IMR-90 (cell line): ENCODE results near the gene COL5A1. TPM values are rescaled to one million over a fixed set of nuclear protein-coding genes. Genes with fewer than 3 reads are reported as not detected.

Experiments used
- ATAC-seq: fragments of 200-7000 bp; cut with Tn5 transposase; 2 replicates; pipeline ENCODE4 v1.9.1; 2020; ENCODE audit warnings: low read depth, mild to moderate bottlenecking, moderate library complexity
- BruUV-seq: library from RNA; stranded (reverse); fragments of 400-500 nt; replicated peaks from 2 replicates; lab custom pipeline; 2021; lab: Mats Ljungman, UMichigan
- CTCF ChIA-PET: fragments of 300-600 bp; formaldehyde crosslinking; extraction: SDS; loops from one replicate; lab custom pipeline; 2021; ENCODE audit warnings: antibody characterized with exemption; lab: Yijun Ruan, JAX
- POLR2A ChIA-PET: fragments of 300-600 bp; sonication (Branson Sonifier 250); formaldehyde crosslinking; loops from one replicate; lab custom pipeline; 2022; ENCODE audit warnings: antibody characterized with exemption; ENCODE audit not compliant: unreplicated experiment; lab: Charles Lee
- DNase-seq: peaks from one replicate; pipeline ENCODE4 v3.0.0; 2013
- H2AFZ ChIP-seq: replicated peaks from 2 replicates; pipeline ENCODE3; 2013; ENCODE audit warnings: low read length, mild to moderate bottlenecking; ENCODE audit not compliant: poor library complexity
- H2AK5ac ChIP-seq: 2 replicates; pipeline ENCODE4 v1.6.1; 2013; ENCODE audit warnings: low read depth, low read length, inconsistent platforms
- H2AK9ac ChIP-seq: replicated peaks from 2 replicates; pipeline ENCODE3; 2013; ENCODE audit warnings: mild to moderate bottlenecking, low read depth, low read length, moderate library complexity; ENCODE audit not compliant: poor library complexity
- H2BK120ac ChIP-seq: 2 replicates; pipeline ENCODE4 v1.6.1; 2013; ENCODE audit warnings: low read depth, low read length, inconsistent platforms
- H2BK15ac ChIP-seq: 3 replicates; pipeline ENCODE4 v1.6.1; 2013; ENCODE audit warnings: low read depth, low read length, inconsistent platforms
- H2BK20ac ChIP-seq: 2 replicates; pipeline ENCODE4 v1.6.1; 2013; ENCODE audit warnings: low read depth, mild to moderate bottlenecking, inconsistent platforms, low read length, moderate library complexity
- H2BK5ac ChIP-seq: 2 replicates; pipeline ENCODE4 v1.6.1; 2013; ENCODE audit warnings: mild to moderate bottlenecking, low read depth, low read length, inconsistent platforms; ENCODE audit not compliant: poor library complexity, severe bottlenecking
- H3K14ac ChIP-seq: replicated peaks from 2 replicates; pipeline ENCODE4 v1.6.1; 2013; ENCODE audit warnings: low read depth, low read length, inconsistent platforms
- H3K18ac ChIP-seq: 2 replicates; pipeline ENCODE4 v1.6.1; 2013; ENCODE audit warnings: low read depth, low read length, control low read depth
- H3K23ac ChIP-seq: 2 replicates; pipeline ENCODE4 v1.6.1; 2013; ENCODE audit warnings: low read depth, low read length, inconsistent platforms
- H3K27ac ChIP-seq: 2 replicates; pipeline ENCODE4 v1.5.1; 2013; ENCODE audit warnings: mild to moderate bottlenecking, control low read depth, low read length; ENCODE audit not compliant: insufficient read depth
- H3K27me3 ChIP-seq: 2 replicates; pipeline ENCODE4 v1.6.1; 2013; ENCODE audit warnings: low read length; ENCODE audit not compliant: control insufficient read depth, insufficient read depth
- H3K36me3 ChIP-seq: 2 replicates; pipeline ENCODE4 v1.6.1; 2013; ENCODE audit warnings: low read length, mixed read lengths; ENCODE audit not compliant: control insufficient read depth, insufficient read depth
- H3K4ac ChIP-seq: 2 replicates; pipeline ENCODE4 v1.6.1; 2013; ENCODE audit warnings: low read depth, low read length, inconsistent platforms
- H3K4me1 ChIP-seq: 2 replicates; pipeline ENCODE4 v1.6.1; 2013; ENCODE audit warnings: low read length, mixed read lengths; ENCODE audit not compliant: control insufficient read depth, insufficient read depth
- H3K4me2 ChIP-seq: 2 replicates; pipeline ENCODE4 v1.6.1; 2013; ENCODE audit warnings: low read depth, mild to moderate bottlenecking, control low read depth, low read length, moderate library complexity
- H3K4me3 ChIP-seq: 2 replicates; pipeline ENCODE4 v1.5.1; 2013; ENCODE audit warnings: low read depth, mild to moderate bottlenecking, control low read depth, low read length, moderate library complexity; ENCODE audit not compliant: insufficient read depth
- H3K56ac ChIP-seq: 2 replicates; pipeline ENCODE4 v1.6.1; 2013; ENCODE audit warnings: low read length, inconsistent platforms; ENCODE audit not compliant: insufficient read depth; ENCODE audit errors: extremely low read depth
- H3K79me1 ChIP-seq, 2 experiments: 2 replicates each; pipeline ENCODE4 v1.6.1; 2013; ENCODE audit warnings: low read length in 2 of 2, inconsistent platforms in 1 of 2, low read depth in 1 of 2
- H3K9ac ChIP-seq: 2 replicates; pipeline ENCODE4 v1.6.1; 2013; ENCODE audit warnings: low read depth, low read length, control low read depth
- H3K9me1 ChIP-seq: 2 replicates; pipeline ENCODE4 v1.6.1; 2013; ENCODE audit warnings: low read length, inconsistent platforms; ENCODE audit not compliant: insufficient read depth
- H3K9me3 ChIP-seq: 2 replicates; pipeline ENCODE4 v1.6.1; 2013; ENCODE audit warnings: low read length; ENCODE audit not compliant: control insufficient read depth, insufficient read depth
- H4K20me1 ChIP-seq: 2 replicates; pipeline ENCODE4 v1.6.1; 2013; ENCODE audit warnings: low read length, inconsistent platforms; ENCODE audit not compliant: insufficient read depth
- H4K5ac ChIP-seq: 2 replicates; pipeline ENCODE4 v1.6.1; 2013; ENCODE audit warnings: mild to moderate bottlenecking, low read depth, low read length, control low read depth
- H4K8ac ChIP-seq, 2 experiments: 2 replicates each; pipeline ENCODE4 v1.6.1; 2013; ENCODE audit warnings: low read depth in 2 of 2, low read length in 2 of 2, control low read depth in 1 of 2, inconsistent platforms in 1 of 2
- H4K91ac ChIP-seq: 2 replicates; pipeline ENCODE4 v1.6.1; 2013; ENCODE audit warnings: low read depth, low read length, inconsistent platforms; ENCODE audit not compliant: insufficient read depth
- CEBPB ChIP-seq: IDR thresholded peaks from 2 replicates; pipeline ENCODE4 v1.6.1; 2012; ENCODE audit warnings: low read depth, low read length, improper control_type of control experiment
- MAZ ChIP-seq: IDR thresholded peaks from 2 replicates; pipeline ENCODE4 v1.6.1; 2012; ENCODE audit warnings: low read depth, mild to moderate bottlenecking, low read length, improper control_type of control experiment, moderate library complexity, borderline replicate concordance
- NFE2L2 ChIP-seq: fragments of 150-350 bp; IDR thresholded peaks from 2 replicates; pipeline ENCODE4 v1.6.1; 2016; ENCODE audit warnings: low read depth, mild to moderate bottlenecking, low read length
- POLR2A ChIP-seq: IDR thresholded peaks from 2 replicates; pipeline ENCODE4 v1.6.1; 2012; ENCODE audit warnings: mild to moderate bottlenecking, low read depth, low read length
- RAD21 ChIP-seq: IDR thresholded peaks from 2 replicates; pipeline ENCODE4 v1.6.1; 2012; ENCODE audit warnings: low read length, improper control_type of control experiment
- USF2 ChIP-seq: fragments of 150-350 bp; IDR thresholded peaks from 2 replicates; pipeline ENCODE4 v1.6.1; 2017; ENCODE audit warnings: mild to moderate bottlenecking, antibody characterized with exemption, low read length, low read depth
- WGBS, 2 experiments: methylation state at CpG; one replicate each; pipeline versions ENCODE4 v1.1.5 to v1.1.7; 2013; ENCODE audit warnings: missing lambda C conversion rate in 2 of 2; ENCODE audit not compliant: insufficient read length in 1 of 2; ENCODE audit errors: extremely low coverage in 2 of 2; 5-methylcytosine and 5-hydroxymethylcytosine counted together
- dilution Hi-C: fragments of 300-500 bp; cut with HindIII; formaldehyde crosslinking; loops from one replicate; pipeline ENCODE4 v1.14.3; 2018; ENCODE audit warnings: low sequenced_read_pairs; ENCODE audit not compliant: unreplicated experiment
- in situ Hi-C: fragments of 300-500 bp; cut with MboI; formaldehyde crosslinking; loops from 3 replicates; pipeline ENCODE4 v1.14.3; 2019; ENCODE audit warnings: low sequenced_read_pairs, inconsistent platforms, mixed read lengths
- intact Hi-C: fragments of 100-400 bp; cut with micrococcal nuclease; formaldehyde crosslinking; loops from 2 replicates; pipeline ENCODE4 v1.10.0; 2022
- polyA plus RNA-seq, 3 experiments: library from polyadenylated mRNA; depleted of rRNA; stranded (reverse); fragments of >200 nt; gene quantifications; 2 replicates each; pipeline ENCODE4 v1.2.3, GENCODE V29; 2012; ENCODE audit warnings: low replicate concordance in 1 of 3
- total RNA-seq: library from RNA; depleted of rRNA; stranded (reverse); fragments of >200 nt; gene quantifications from 2 replicates; pipeline ENCODE4 v1.2.3, GENCODE V29; 2012

The COL5A1 gene
- total and polyA plus RNA-seq, 2 of the 4 experiments (the other 2 are of a cell fraction) = 19.2 to 173 TPM

GRCh38 chr9:134867917-134868750 lies 226.5 kb downstream of the COL5A1 start:
- Histone ChIP-seq H3K27me3 (no peaks in the 10 kb centered on the region; the same call in 1 of the 2 replicates), H4K5ac (no peak overlapping the region), H3K14ac (no peak overlapping the region), H3K23ac (no peak overlapping the region), H3K9ac (no peak overlapping the region), H3K4me1 (peaks cover 7% of the 10 kb centered on the region; the same call in 1 of the 2 replicates), H2BK120ac (no peak overlapping the region), H3K27ac (no peak overlapping the region), H3K4me2 (no peak overlapping the region), H2AK9ac (no peak overlapping the region), H3K36me3 (no peaks in the 10 kb centered on the region), H3K18ac (no peak overlapping the region), H3K9me3 (no peaks in the 10 kb centered on the region), H2BK20ac (no peak overlapping the region), H3K56ac (no peak overlapping the region), H4K20me1 (no peaks in the 10 kb centered on the region), H2BK15ac (no peak overlapping the region), H3K4me3 (no peak overlapping the region), H3K79me1 (no peaks in the 10 kb centered on the region), H4K91ac (no peak overlapping the region), H2BK5ac (no peak overlapping the region), H4K8ac (no peak overlapping the region), H3K4ac (no peak overlapping the region), H2AK5ac (peak overlapping the region; percentile 6; the same call in 1 of the 2 replicates), H2AFZ (no peak overlapping the region), H3K9me1 (no peaks in the 10 kb centered on the region)
- WGBS, 2 experiments = 91% methylated on average over 5 of the region's 22 CpGs; no CpG with 5 or more reads in 1 of the 2 experiments
- TF ChIP-seq CEBPB (no peak), MAZ (no peak), POLR2A (no peak), RAD21 (no peak), USF2 (no peak), NFE2L2 (no peak)
- ChIA-PET POLR2A (no interaction called here), CTCF (no interaction called here)
- intact Hi-C loops (no loop called here), in situ Hi-C loops (no loop called here), dilution Hi-C loops (no loop called here)
- ATAC-seq = no peak
- no TSS peak for BruUV-seq
- no peak for DNase-seq
